ENCODE measurements around the gene ZWILCH. TPM values are rescaled to one million over a fixed set of nuclear protein-coding genes. Genes with fewer than 3 reads are reported as not detected.
A peak's percentile ranks its signal among the peaks of the same experiment; 100 is the strongest.

The ZWILCH gene
- polyA plus RNA-seq, 1 donor (not counting 4 experiments of a cell fraction or from before 2014, with no cell fraction given) = 34.9 TPM

DNA sequence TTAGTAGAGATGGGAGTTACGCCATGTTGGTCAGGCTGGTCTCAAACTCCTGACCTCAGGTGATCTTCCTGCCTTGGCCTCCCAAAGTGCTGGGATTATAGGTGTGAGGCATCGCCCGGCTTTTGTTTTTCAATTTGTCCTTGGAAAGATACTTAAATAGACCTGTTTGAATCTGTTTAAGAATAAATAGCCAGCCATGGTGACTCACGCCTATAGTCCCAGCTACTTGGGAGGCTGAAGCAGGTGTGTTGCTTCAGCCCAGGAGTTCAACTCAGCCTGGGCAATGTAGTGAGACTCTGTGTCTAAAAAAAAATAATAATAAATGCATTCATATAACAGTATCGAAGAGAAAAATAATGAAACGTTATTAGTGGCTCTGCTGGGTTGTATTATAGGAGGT, 24.9 kb upstream of the ZWILCH start:
- TF ChIP-seq EZH2 (IDR thresholded peaks at IDR 0.05; ENCODE audit: low read length) = no peak
- TF ChIP-seq, protein P1, sequence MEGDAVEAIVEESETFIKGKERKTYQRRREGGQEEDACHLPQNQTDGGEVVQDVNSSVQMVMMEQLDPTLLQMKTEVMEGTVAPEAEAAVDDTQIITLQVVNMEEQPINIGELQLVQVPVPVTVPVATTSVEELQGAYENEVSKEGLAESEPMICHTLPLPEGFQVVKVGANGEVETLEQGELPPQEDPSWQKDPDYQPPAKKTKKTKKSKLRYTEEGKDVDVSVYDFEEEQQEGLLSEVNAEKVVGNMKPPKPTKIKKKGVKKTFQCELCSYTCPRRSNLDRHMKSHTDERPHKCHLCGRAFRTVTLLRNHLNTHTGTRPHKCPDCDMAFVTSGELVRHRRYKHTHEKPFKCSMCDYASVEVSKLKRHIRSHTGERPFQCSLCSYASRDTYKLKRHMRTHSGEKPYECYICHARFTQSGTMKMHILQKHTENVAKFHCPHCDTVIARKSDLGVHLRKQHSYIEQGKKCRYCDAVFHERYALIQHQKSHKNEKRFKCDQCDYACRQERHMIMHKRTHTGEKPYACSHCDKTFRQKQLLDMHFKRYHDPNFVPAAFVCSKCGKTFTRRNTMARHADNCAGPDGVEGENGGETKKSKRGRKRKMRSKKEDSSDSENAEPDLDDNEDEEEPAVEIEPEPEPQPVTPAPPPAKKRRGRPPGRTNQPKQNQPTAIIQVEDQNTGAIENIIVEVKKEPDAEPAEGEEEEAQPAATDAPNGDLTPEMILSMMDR (optimal IDR thresholded peaks at IDR 0.05 in 1 of 3, IDR thresholded peaks at IDR 0.05 in 1 of 3, conservative IDR thresholded peaks at IDR 0.05 in 1 of 3; ENCODE audit: extremely low read depth in 1 of 3, insufficient read depth in 2 of 3, low read length in 3 of 3) = no peak
- Histone ChIP-seq H3K27me3 (ENCODE audit: control insufficient read depth, extremely low read depth, insufficient read depth, low read length) (no peaks in the 10 kb centered on the region), H3K9me1 (ENCODE audit: control insufficient read depth, extremely low read depth, insufficient read depth, low read length) (no peaks in the 10 kb centered on the region), H3K79me2 (ENCODE audit: control insufficient read depth, insufficient read depth, low read length) (peaks cover 45% of the 10 kb centered on the region), H4K20me1 (ENCODE audit: control insufficient read depth, extremely low read depth, insufficient read depth, low read length) (peaks cover 5% of the 10 kb centered on the region), H3K4me2 (ENCODE audit: control insufficient read depth, extremely low read depth, insufficient read depth, low read depth, low read length) (no peak overlapping the region), H3K9ac (ENCODE audit: control insufficient read depth, extremely low read depth, insufficient read depth, low read length) (no peak overlapping the region), H3K4me1 (ENCODE audit: control insufficient read depth, extremely low read depth, insufficient read depth, low read length) (peaks cover 23% of the 10 kb centered on the region), H3K9me3 (ENCODE audit: control insufficient read depth, low read depth, low read length) (no peaks in the 10 kb centered on the region), H2AFZ (ENCODE audit: control insufficient read depth, low read length) (no peak overlapping the region), H3K27ac (ENCODE audit: control insufficient read depth, insufficient read depth, low read length) (peak overlapping the region; percentile 71), H3K36me3 (ENCODE audit: control insufficient read depth in 2 of 2, extremely low read depth in 1 of 2, insufficient read depth in 2 of 2, low read length in 2 of 2) (peaks cover 11 to 36% of the 10 kb centered on the region in 2 experiments), H3K4me3 (ENCODE audit: control insufficient read depth in 2 of 3, extremely low read depth in 1 of 3, insufficient read depth in 2 of 3, low read depth in 1 of 3, low read length in 3 of 3) (no peak overlapping the region)
- DNase-seq (ENCODE audit: low read depth, low spot score) = no peak
- dilution Hi-C loops (cut with MboI; ENCODE audit: extremely low pct_ligation_motif_present, low sequenced_read_pairs) = no loop called here
- FAIRE-seq = no peak

DNA sequence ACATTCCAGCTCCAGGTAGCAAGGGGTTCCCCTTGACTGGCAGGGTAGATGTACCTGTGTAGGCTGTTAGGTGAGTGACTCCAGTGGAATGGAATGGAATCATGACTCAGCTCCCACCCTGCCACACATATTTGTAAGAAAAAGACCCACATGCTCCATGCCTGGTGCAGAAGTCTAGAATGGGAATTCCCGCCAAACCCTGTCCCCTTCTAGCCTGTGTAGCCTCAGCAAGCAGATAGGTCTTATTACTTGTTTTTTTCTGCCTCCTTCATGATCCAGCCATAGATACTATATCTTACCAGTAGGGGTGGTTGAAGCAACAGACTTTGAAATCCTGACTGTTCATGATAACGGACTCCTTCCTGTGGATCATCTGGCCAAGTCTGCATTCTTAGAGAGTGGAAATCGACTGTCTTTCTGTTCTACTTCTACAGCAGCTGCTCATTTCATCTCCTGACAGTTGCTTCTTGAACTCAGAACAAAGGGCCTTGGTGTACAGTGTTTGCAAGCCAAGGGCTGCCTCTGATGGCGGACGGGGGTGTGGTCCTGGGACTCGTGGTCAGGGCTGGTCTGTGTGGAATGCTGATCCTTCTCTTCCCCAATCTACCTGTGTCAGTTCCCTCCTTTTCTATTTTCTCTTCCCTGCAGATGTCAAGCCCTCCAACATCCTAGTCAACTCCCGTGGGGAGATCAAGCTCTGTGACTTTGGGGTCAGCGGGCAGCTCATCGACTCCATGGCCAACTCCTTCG, 23.8 kb upstream of the ZWILCH start:
- Histone ChIP-seq H3K4me3 (ENCODE audit: control insufficient read depth in 2 of 3, extremely low read depth in 1 of 3, insufficient read depth in 2 of 3, low read depth in 1 of 3, low read length in 3 of 3) (no peak overlapping the region), H3K27me3 (ENCODE audit: control insufficient read depth, extremely low read depth, insufficient read depth, low read length) (no peaks in the 10 kb centered on the region), H3K9ac (ENCODE audit: control insufficient read depth, extremely low read depth, insufficient read depth, low read length) (no peak overlapping the region), H3K4me2 (ENCODE audit: control insufficient read depth, extremely low read depth, insufficient read depth, low read depth, low read length) (peak overlapping the region; percentile 69), H3K27ac (ENCODE audit: control insufficient read depth, insufficient read depth, low read length) (peak overlapping the region; percentile 71), H3K9me3 (ENCODE audit: control insufficient read depth, low read depth, low read length) (no peaks in the 10 kb centered on the region), H4K20me1 (ENCODE audit: control insufficient read depth, extremely low read depth, insufficient read depth, low read length) (peaks cover 5% of the 10 kb centered on the region), H2AFZ (ENCODE audit: control insufficient read depth, low read length) (no peak overlapping the region), H3K79me2 (ENCODE audit: control insufficient read depth, insufficient read depth, low read length) (peaks cover 39% of the 10 kb centered on the region), H3K4me1 (ENCODE audit: control insufficient read depth, extremely low read depth, insufficient read depth, low read length) (peaks cover 23% of the 10 kb centered on the region), H3K9me1 (ENCODE audit: control insufficient read depth, extremely low read depth, insufficient read depth, low read length) (no peaks in the 10 kb centered on the region), H3K36me3 (ENCODE audit: control insufficient read depth in 2 of 2, extremely low read depth in 1 of 2, insufficient read depth in 2 of 2, low read length in 2 of 2) (peaks cover 11 to 36% of the 10 kb centered on the region in 2 experiments)
- peak; percentile 84 for FAIRE-seq
- no peak for DNase-seq (ENCODE audit: low read depth, low spot score)
- dilution Hi-C loops (cut with MboI; ENCODE audit: extremely low pct_ligation_motif_present, low sequenced_read_pairs) = no loop called here
- TF ChIP-seq EZH2 (IDR thresholded peaks at IDR 0.05; ENCODE audit: low read length) = no peak
- TF ChIP-seq, protein P1 (optimal IDR thresholded peaks at IDR 0.05 in 1 of 3, IDR thresholded peaks at IDR 0.05 in 1 of 3, conservative IDR thresholded peaks at IDR 0.05 in 1 of 3; ENCODE audit: extremely low read depth in 1 of 3, insufficient read depth in 2 of 3, low read length in 3 of 3) = peak in 2 of 3 experiments; percentile 6 to 21
